Lower leg skin (tissue), 4 donors: Measurements from ENCODE around the gene SUGCT. TPM values are rescaled to one million over a fixed set of nuclear protein-coding genes. Genes with fewer than 3 reads are reported as not detected.

Source experiments
- DNase-seq, 2 donors: peaks; one replicate each; pipeline ENCODE4 v3.0.0-alpha.2; 2019; ENCODE audit warnings: low spot score in 2 of 2
- H3K4me3 ChIP-seq: fragments of 200-600 bp; sonication (generic); 2 replicates; pipeline ENCODE4 v1.5.1; 2017; ENCODE audit warnings: mild to moderate bottlenecking, low read depth; ENCODE audit not compliant: poor library complexity, severe bottlenecking
- CTCF ChIP-seq, 3 donors: fragments of 450-650 bp; IDR thresholded peaks; one replicate each; pipeline ENCODE4 v1.5.1; 2016; ENCODE audit warnings: antibody characterized with exemption in 3 of 3, mild to moderate bottlenecking in 3 of 3, moderate library complexity in 2 of 3
- POLR2A ChIP-seq, 2 donors: fragments of 450-650 bp; IDR thresholded peaks; one replicate each; pipeline ENCODE4 v1.6.1; 2016 to 2017; ENCODE audit warnings: antibody characterized with exemption in 2 of 2, mild to moderate bottlenecking in 1 of 2, moderate library complexity in 1 of 2
- whole genome bisulfite sequencing, 2 donors: methylation state at CpG; one replicate each; pipeline ENCODE4 v1.1.5; 2018; 5-methylcytosine and 5-hydroxymethylcytosine counted together
- intact Hi-C: fragments of 100-400 bp; cut with DNase I; formaldehyde crosslinking; loops from one replicate; pipeline ENCODE4 v1.15.0; 2023; ENCODE audit warnings: low total_unique reads
- total RNA-seq, 4 donors: library from RNA; depleted of rRNA; stranded (reverse); fragments of >200 nt; gene quantifications; one replicate each; pipeline ENCODE4 v1.1.0, GENCODE V29; 2016

Gene SUGCT
- total RNA-seq, 4 donors from 2014 or later, result 0.49 to 1.6 (median 0.59) TPM; not detected in 1

DNA sequence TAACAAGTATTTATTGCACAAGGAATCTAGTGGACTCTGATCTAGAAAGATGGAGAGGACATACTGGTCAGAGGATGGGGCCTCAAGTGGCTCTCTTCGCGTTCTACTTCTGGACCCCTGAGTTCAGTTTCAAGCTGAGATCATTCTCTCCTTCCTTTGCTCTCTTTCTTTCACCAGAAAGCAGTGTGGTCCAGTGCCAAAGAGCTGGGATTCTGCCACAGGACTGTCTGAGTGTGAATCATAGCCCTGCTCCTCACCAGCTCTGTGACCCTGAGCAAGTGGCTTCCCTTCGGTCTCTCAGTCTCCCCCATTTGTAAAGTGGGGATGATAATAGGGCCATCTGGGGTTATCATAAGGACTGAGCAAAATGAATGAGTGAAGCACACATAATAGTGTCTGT is 715.2 kb downstream of the SUGCT start:
- intact Hi-C loops, result no loop called here
- H3K4me3 ChIP-seq, result no peak overlapping the region
- no peak for DNase-seq
- 88 to 91% methylated on average over 3 of the region's 3 CpGs for WGBS, 2 donors
- TF ChIP-seq CTCF (IDR thresholded peaks at IDR 0.05) (no peak), POLR2A (IDR thresholded peaks at IDR 0.05) (no peak)

- intact Hi-C loops, result no loop called here
- WGBS, 2 donors, result 94 to 97% methylated on average over 3 of the region's 3 CpGs
- no peak for TF ChIP-seq CTCF (IDR thresholded peaks at IDR 0.05)
- no peak for TF ChIP-seq POLR2A (IDR thresholded peaks at IDR 0.05)
Measured at GRCh38 chr7:40851001-40851400, 716.2 kb downstream of the SUGCT start.

DNA sequence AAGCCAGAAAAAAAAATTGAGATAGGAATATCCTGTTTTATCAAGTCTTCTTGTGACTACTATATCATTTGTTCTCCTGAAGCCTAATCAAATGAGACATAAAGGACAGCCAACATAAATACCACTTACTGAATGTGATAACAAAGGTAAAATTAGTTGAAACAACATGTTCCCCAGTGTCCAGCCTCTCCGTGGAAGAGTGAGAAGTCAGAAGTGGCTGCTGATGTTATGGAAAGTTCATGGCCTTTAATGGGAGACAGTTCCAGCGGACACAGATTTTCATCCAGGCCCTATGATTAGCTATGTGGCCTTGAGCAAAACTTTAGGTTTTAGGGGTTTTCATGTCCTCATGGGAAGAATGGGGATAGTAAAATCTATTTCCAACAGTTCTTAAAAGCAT is 724.3 kb downstream of the SUGCT start:
- WGBS, 2 donors, result 88 to 93% methylated on average over 2 of the region's 2 CpGs
- intact Hi-C loops, result no loop called here
- no peak for TF ChIP-seq CTCF (IDR thresholded peaks at IDR 0.05)
- TF ChIP-seq POLR2A (IDR thresholded peaks at IDR 0.05), result no peak
- no peak overlapping the region for H3K4me3 ChIP-seq
- no peak for DNase-seq

More at GRCh38 chr7:40851001-40851400, 716.2 kb downstream of the SUGCT start:
- no peak overlapping the region for H3K4me3 ChIP-seq
- no peak for DNase-seq

DNA sequence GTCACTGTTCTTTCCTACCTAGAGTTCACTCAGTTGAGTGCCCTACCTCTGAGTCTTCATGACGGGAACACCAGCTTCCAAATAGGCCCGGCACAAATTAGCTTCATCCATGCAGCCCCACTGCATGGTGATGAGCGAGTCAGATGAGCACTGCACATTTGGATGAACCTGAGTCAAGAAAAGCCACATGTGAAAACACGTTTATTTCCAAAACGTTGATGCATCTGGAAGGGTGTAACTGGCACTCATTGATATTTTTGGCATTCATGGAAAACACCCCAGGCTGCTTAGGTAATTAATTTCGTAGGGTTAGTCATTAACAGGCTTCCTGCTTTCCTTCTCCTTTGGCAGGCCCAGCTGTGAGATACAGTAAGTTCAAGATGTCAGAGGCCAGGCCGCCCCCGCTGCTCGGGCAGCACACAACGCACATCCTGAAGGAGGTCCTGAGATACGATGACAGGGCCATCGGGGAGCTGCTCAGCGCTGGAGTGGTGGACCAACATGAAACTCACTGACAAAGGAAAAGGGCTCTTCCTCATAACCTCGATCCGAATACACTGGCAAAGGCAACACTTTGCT is 725.2 kb downstream of the SUGCT start:
- TF ChIP-seq POLR2A (IDR thresholded peaks at IDR 0.05) (no peak), CTCF (IDR thresholded peaks at IDR 0.05) (no peak)
- DNase-seq, result peak in 1 of 2 donors; percentile 32
- 45 to 49% methylated on average over 14 to 15 of the region's 15 CpGs for WGBS, 2 donors

GRCh38 chr7:40865441-40866233 is 730.8 kb downstream of the SUGCT start:
- TF ChIP-seq CTCF (IDR thresholded peaks at IDR 0.05) (no peak), POLR2A (IDR thresholded peaks at IDR 0.05) (no peak)
- WGBS, 2 donors, result 84 to 91% methylated on average over 10 of the region's 10 CpGs
- no peak overlapping the region for H3K4me3 ChIP-seq
- no peak for DNase-seq
- intact Hi-C loops, result no loop called here

More for the DNA sequence above, 725.2 kb downstream of the SUGCT start:
- H3K4me3 ChIP-seq, result no peak overlapping the region
- intact Hi-C loops, result no loop called here
